ENCODE data around the gene MAPT.

DNA sequence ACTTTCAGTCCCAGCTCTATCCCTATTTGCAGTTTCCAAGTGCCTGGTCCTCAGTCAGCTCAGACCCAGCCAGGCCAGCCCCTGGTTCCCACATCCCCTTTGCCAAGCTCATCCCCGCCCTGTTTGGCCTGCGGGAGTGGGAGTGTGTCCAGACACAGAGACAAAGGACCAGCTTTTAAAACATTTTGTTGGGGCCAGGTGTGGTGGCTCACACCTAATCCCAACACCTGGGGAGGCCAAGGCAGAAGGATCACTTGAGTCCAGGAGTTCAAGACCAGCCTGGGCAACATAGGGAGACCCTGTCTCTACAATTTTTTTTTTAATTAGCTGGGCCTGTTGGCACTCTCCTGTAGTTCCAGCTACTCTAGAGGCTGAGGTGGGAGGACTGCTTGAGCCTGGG, 106.4 kb downstream of the MAPT start:
- TF ChIP-seq, protein P1, sequence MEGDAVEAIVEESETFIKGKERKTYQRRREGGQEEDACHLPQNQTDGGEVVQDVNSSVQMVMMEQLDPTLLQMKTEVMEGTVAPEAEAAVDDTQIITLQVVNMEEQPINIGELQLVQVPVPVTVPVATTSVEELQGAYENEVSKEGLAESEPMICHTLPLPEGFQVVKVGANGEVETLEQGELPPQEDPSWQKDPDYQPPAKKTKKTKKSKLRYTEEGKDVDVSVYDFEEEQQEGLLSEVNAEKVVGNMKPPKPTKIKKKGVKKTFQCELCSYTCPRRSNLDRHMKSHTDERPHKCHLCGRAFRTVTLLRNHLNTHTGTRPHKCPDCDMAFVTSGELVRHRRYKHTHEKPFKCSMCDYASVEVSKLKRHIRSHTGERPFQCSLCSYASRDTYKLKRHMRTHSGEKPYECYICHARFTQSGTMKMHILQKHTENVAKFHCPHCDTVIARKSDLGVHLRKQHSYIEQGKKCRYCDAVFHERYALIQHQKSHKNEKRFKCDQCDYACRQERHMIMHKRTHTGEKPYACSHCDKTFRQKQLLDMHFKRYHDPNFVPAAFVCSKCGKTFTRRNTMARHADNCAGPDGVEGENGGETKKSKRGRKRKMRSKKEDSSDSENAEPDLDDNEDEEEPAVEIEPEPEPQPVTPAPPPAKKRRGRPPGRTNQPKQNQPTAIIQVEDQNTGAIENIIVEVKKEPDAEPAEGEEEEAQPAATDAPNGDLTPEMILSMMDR (IDR thresholded peaks at IDR 0.05; ENCODE audit: poor library complexity), result no peak
- TF ChIP-seq EZH2 (IDR thresholded peaks at IDR 0.05; ENCODE audit: borderline replicate concordance) (no peak), EZH2phosphoT487 (IDR thresholded peaks at IDR 0.05; ENCODE audit: low read depth, severe bottlenecking, unreplicated experiment) (no peak)
